ENCODE measurements around the gene CRTC2. TPM values are rescaled to one million over a fixed set of nuclear protein-coding genes. Genes with fewer than 3 reads are reported as not detected.

The CRTC2 gene
- total RNA-seq, 1 donor, result 6.6 TPM

GRCh38 chr1:153973071-153973470 lies 14.7 kb upstream of the CRTC2 start:
- no peak for DNase-seq (ENCODE audit: low read depth)
- H3K4me3 ChIP-seq (ENCODE audit: low read depth, low read length), result no peak overlapping the region
- TF ChIP-seq, protein P1, sequence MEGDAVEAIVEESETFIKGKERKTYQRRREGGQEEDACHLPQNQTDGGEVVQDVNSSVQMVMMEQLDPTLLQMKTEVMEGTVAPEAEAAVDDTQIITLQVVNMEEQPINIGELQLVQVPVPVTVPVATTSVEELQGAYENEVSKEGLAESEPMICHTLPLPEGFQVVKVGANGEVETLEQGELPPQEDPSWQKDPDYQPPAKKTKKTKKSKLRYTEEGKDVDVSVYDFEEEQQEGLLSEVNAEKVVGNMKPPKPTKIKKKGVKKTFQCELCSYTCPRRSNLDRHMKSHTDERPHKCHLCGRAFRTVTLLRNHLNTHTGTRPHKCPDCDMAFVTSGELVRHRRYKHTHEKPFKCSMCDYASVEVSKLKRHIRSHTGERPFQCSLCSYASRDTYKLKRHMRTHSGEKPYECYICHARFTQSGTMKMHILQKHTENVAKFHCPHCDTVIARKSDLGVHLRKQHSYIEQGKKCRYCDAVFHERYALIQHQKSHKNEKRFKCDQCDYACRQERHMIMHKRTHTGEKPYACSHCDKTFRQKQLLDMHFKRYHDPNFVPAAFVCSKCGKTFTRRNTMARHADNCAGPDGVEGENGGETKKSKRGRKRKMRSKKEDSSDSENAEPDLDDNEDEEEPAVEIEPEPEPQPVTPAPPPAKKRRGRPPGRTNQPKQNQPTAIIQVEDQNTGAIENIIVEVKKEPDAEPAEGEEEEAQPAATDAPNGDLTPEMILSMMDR (IDR thresholded peaks at IDR 0.05; ENCODE audit: insufficient read depth, low read length), result no peak

DNA sequence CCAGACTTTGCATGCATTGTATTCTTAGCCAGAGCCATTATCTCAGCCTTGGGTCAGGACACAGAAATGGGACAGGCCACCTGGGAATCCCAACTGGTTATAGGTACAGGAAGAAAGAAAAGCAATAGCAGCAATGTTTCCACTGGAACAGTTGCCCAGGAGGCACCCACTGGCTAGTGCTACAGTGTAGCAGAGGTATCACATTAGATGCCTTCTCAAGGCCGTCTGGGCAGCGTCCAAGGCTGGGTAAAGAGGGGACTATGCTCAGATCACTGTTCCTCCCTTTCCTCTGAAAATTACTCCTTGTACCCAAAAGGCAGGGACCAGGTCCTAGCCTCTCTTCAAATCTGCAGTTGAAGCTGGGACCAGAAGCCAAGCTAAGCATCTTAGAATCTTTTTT lies 11.9 kb upstream of the CRTC2 start:
- DNase-seq (ENCODE audit: low read depth), result no peak
- no peak overlapping the region for H3K4me3 ChIP-seq (ENCODE audit: low read depth, low read length)
- TF ChIP-seq, protein P1 (IDR thresholded peaks at IDR 0.05; ENCODE audit: insufficient read depth, low read length), result no peak

- H3K4me3 ChIP-seq (ENCODE audit: low read depth, low read length), result no peak overlapping the region
- TF ChIP-seq, protein P1 (IDR thresholded peaks at IDR 0.05; ENCODE audit: insufficient read depth, low read length), result no peak
Observed at GRCh38 chr1:153968972-153969371, 10.6 kb upstream of the CRTC2 start.

DNA sequence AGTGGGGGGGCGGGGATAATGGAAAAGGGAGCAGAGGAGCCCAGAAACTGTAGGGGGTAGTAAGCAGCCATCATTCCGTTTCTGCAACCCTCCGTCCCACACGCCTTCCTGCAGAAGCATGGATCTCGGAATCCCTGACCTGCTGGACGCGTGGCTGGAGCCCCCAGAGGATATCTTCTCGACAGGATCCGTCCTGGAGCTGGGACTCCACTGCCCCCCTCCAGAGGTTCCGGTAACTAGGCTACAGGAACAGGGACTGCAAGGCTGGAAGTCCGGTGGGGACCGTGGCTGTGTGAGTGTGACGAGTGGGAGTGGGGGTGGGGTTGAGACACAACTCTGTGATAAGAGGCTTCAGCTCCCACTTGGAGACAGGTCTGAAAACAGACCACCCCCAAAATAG lies 10.0 kb upstream of the CRTC2 start:
- no peak for DNase-seq (ENCODE audit: low read depth)
- TF ChIP-seq, protein P1 (IDR thresholded peaks at IDR 0.05; ENCODE audit: insufficient read depth, low read length), result no peak
- peak overlapping the region; percentile 77 for H3K4me3 ChIP-seq (ENCODE audit: low read depth, low read length)

More at GRCh38 chr1:153968972-153969371, 10.6 kb upstream of the CRTC2 start:
- no peak for DNase-seq (ENCODE audit: low read depth)

DNA sequence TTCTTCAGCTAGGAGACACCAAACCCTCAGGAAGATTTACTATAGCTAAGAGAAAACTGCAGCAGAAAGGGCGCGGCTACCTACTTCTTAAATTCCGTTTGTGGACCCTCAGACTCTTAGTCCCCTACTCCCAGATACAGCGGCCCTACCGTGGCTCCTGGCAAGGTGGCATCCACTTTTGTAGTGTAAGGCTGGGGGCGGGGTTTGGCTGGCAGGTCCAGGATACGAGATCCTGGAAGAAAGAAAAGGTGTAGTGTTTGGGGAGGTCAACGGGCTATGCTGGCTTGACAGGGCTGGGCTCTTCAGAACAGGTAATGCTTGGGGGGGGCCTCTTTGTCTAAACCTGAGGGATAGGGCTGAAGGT lies 9.6 kb upstream of the CRTC2 start:
- H3K4me3 ChIP-seq (ENCODE audit: low read depth, low read length), result peak overlapping the region; percentile 77
- TF ChIP-seq, protein P1 (IDR thresholded peaks at IDR 0.05; ENCODE audit: insufficient read depth, low read length), result no peak
- no peak for DNase-seq (ENCODE audit: low read depth)

- DNase-seq (ENCODE audit: low read depth), result peak; percentile 99
- H3K4me3 ChIP-seq (ENCODE audit: low read depth, low read length), result peak within 1 kb of the TSS; percentile 77
- TF ChIP-seq, protein P1 (IDR thresholded peaks at IDR 0.05; ENCODE audit: insufficient read depth, low read length), result peak; percentile 53
Observed at GRCh38 chr1:153967107-153967999, 8.9 kb upstream of the CRTC2 start, which contains the start of gene CREB3L4. Gene CREB3L4 (plus strand): TSS chr1:153967902. CDS start chr1:153968526, 624 bp downstream.

Measured in fibroblast of the aortic adventitia (primary cell).